Transverse colon (tissue), 4 donors: ENCODE data around the gene COX6A2.

Experiments used
- POLR2A ChIP-seq: fragments of 450-650 bp; IDR thresholded peaks from one replicate; pipeline ENCODE4 v1.6.1; 2016; ENCODE audit warnings: antibody characterized with exemption, mild to moderate bottlenecking, moderate library complexity
- POLR2AphosphoS5 ChIP-seq, 3 donors: sonication (generic); formaldehyde crosslinking; IDR thresholded peaks; one replicate each; pipeline ENCODE4 v1.6.1; 2016; ENCODE audit warnings: antibody characterized with exemption in 3 of 3
- TF ChIP-seq, protein P1 (sequence below), 5 experiments: fragments of 200-600 bp in 3 of 5; fragments of 450-650 bp in 2 of 5; sonication (generic) in 3 of 5; IDR thresholded peaks; 1 replicate in 2 of 5; 2 replicates in 3 of 5; pipeline ENCODE4 v1.5.1; 2016 to 2017; ENCODE audit warnings: antibody characterized with exemption in 5 of 5, inconsistent platforms in 3 of 5, mild to moderate bottlenecking in 2 of 5, moderate library complexity in 1 of 5

- TF ChIP-seq, protein P1, sequence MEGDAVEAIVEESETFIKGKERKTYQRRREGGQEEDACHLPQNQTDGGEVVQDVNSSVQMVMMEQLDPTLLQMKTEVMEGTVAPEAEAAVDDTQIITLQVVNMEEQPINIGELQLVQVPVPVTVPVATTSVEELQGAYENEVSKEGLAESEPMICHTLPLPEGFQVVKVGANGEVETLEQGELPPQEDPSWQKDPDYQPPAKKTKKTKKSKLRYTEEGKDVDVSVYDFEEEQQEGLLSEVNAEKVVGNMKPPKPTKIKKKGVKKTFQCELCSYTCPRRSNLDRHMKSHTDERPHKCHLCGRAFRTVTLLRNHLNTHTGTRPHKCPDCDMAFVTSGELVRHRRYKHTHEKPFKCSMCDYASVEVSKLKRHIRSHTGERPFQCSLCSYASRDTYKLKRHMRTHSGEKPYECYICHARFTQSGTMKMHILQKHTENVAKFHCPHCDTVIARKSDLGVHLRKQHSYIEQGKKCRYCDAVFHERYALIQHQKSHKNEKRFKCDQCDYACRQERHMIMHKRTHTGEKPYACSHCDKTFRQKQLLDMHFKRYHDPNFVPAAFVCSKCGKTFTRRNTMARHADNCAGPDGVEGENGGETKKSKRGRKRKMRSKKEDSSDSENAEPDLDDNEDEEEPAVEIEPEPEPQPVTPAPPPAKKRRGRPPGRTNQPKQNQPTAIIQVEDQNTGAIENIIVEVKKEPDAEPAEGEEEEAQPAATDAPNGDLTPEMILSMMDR (IDR thresholded peaks at IDR 0.05) = no peak
- TF ChIP-seq POLR2A (no peak), POLR2AphosphoS5 (IDR thresholded peaks at IDR 0.05) (no peak)
Measured at GRCh38 chr16:31427441-31428278, 500 bp downstream of the COX6A2 start.
